Measurements from ENCODE around the gene THSD4.

THSD4 gene

GRCh38 chr15:71825021-71825730 lies 709.9 kb downstream of the THSD4 start:
- DNase-seq (ENCODE audit: low read depth, low spot score) = no peak
- no peak for TF ChIP-seq CTCF (IDR thresholded peaks at IDR 0.05; ENCODE audit: low read depth, low read length)
- in situ Hi-C loops (cut with HindIII; ENCODE audit: low sequenced_read_pairs) = no loop called here
- no peak overlapping the region for H3K4me3 ChIP-seq (ENCODE audit: low read depth, low read length)

GRCh38 chr15:71826196-71826595 lies 710.9 kb downstream of the THSD4 start:
- DNase-seq (ENCODE audit: low read depth, low spot score) = no peak
- TF ChIP-seq CTCF (IDR thresholded peaks at IDR 0.05; ENCODE audit: low read depth, low read length) = no peak
- H3K4me3 ChIP-seq (ENCODE audit: low read depth, low read length) = no peak overlapping the region
- in situ Hi-C loops (cut with HindIII; ENCODE audit: low sequenced_read_pairs) = no loop called here

GRCh38 chr15:71830981-71831380 lies 715.7 kb downstream of the THSD4 start:
- H3K4me3 ChIP-seq (ENCODE audit: low read depth, low read length) = no peak overlapping the region
- DNase-seq (ENCODE audit: low read depth, low spot score) = no peak
- in situ Hi-C loops (cut with HindIII; ENCODE audit: low sequenced_read_pairs) = no loop called here
- TF ChIP-seq CTCF (IDR thresholded peaks at IDR 0.05; ENCODE audit: low read depth, low read length) = no peak
